Posterior cingulate gyrus (tissue), 11 donors: Measurements from ENCODE around the gene CCM2.
"Not testable (repeated sequence)": the region's sequence is repeated elsewhere in the genome, so short reads cannot be mapped to it uniquely, and the experiment has no call there.

Source experiments
- DNase-seq, 10 donors: peaks; one replicate each; pipeline versions ENCODE4 v3.0.0 to v3.0.0-alpha.2; 2020 to 2021; ENCODE audit warnings: mixed read lengths in 3 of 10
- intact Hi-C: fragments of 100-400 bp; cut with DNase I; formaldehyde crosslinking; loops from one replicate; pipeline ENCODE4 v1.15.1; 2023

Gene CCM2

GRCh38 chr7:44994877-44995554 lies 5.0 kb upstream of the CCM2 start:
- intact Hi-C loops = loop anchor here (5.0 kb wide), 1 partner anchor 108 kb away; the partner anchor contains the start of gene PURB
- DNase-seq = no peak

DNA sequence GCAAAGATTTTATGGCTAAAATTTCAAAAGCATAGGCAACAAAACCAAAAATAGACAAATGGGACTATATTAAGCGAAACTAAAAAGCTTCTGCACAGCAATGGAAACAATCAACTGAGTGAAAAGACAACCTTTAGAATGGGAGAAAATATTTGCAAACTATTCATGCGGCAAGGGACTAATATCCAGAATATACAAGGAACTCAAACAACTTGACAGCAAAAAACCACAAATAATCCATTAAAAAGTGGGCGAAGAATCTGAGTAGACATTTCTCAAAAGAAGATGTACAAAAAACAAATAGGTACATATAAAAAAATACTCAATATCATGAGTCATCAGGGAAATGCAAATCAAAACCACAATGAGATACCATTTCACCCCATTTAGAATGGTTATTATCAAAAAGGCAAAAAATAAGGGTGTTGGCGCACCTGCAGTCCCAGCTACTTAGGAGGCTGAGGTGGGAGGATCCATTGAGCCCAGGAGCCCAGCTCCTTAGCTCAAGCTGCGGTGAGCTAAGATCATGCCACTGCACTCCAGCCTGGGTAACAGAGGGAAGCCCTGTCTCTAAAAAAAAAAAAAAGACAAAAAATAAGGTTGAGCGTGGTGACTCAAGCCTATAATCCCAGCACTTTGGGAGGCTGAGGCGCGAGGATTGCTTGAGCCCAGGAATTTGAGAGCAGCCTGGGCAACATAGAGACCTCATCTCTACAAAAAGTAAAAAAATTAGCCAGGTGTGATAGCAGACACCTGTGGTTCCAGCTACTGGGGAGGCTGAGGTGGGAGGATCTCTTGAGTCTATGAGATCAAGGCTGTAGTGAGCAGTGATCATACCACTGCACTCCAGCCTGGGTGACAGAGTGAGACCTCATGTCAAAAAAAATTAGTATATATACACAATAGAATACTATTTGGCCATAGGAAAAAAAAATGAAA lies 4.2 kb upstream of the CCM2 start:
- intact Hi-C loops = loop anchor here (5.0 kb wide), 1 partner anchor 109 kb away; the partner anchor contains the start of gene PURB
- no peak for DNase-seq

DNA sequence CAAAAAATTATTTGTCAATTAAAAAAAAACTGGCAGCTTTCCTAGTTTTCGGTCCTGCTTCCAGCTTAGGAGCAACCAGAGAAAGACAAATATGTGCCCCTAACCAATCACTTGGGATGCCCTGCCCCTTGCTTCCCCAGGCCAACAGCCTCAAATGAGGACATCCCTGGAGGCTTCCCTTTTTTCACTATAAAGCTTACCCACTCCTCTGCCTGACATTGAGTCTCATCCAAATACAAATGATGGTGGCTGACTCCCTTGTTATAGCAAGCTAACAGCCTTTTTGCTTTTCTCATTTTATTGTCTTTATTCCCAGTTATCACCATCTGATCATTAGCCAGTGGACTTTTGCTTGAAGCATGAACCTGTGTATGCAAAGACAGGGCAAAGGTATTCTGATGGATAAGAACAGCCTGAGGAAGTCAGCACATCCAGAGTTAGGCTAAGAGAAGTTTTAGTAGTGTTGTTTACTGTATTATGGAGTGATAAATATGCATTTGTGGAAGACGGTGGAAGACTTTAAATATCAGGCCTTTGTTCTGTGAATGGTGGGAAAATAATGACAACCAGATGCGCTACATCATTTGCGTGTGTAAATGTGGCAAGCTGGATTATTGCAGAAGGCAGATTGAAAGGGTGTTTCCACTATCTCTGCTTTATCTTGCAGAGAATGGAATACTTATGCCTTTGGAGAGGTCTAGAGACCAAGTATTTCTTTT lies 1.7 kb upstream of the CCM2 start:
- intact Hi-C loops = loop anchor here (5.0 kb wide), 1 partner anchor 111 kb away; the partner anchor contains the start of gene PURB
- DNase-seq = peak in 1 of 10 donors; percentile 8

- intact Hi-C loops = loop anchor here (2.0 to 5.0 kb wide), 4 partner anchors 13 to 113 kb away; partner anchors contain the start of genes NACAD, PURB and TBRG4
- DNase-seq = peak; percentile 96 to 100 (median 99)
Measured at GRCh38 chr7:44999245-45000092, 532 bp upstream of the CCM2 start.

- DNase-seq = no peak
- intact Hi-C loops = loop anchor here (2.0 to 5.0 kb wide), 3 partner anchors 14 to 111 kb away; partner anchors contain the start of genes NACAD and TBRG4
Measured at GRCh38 chr7:45001138-45001694, 1.2 kb downstream of the CCM2 start.

DNA sequence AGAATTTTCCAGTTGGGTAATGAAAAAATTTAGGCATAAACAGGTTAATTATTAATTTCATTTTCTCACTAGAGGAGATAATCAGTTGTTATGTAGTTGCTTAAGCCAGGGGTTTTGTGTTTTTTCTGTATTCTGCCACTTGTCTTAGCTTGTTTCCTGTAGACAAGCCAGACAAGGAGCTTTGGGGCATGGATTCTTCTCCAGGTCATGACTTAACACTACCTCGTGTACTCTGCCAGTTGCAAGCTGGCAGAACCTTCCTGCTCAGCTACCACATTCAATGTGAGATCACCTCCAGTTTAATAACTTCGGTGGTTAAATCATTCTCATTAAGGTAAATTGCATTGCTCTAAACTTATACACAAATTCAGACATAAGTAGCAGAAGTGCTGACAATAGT lies 1.8 kb downstream of the CCM2 start:
- intact Hi-C loops = loop anchor here (2.0 to 5.0 kb wide), 3 partner anchors 15 to 110 kb away; partner anchors contain the start of genes NACAD and TBRG4
- no peak for DNase-seq

GRCh38 chr7:45003789-45004188 lies 3.8 kb downstream of the CCM2 start:
- no peak for DNase-seq
- intact Hi-C loops = loop anchor here (5.0 kb wide), 2 partner anchors 84 to 109 kb away; partner anchors contain the start of genes NACAD and TBRG4

DNA sequence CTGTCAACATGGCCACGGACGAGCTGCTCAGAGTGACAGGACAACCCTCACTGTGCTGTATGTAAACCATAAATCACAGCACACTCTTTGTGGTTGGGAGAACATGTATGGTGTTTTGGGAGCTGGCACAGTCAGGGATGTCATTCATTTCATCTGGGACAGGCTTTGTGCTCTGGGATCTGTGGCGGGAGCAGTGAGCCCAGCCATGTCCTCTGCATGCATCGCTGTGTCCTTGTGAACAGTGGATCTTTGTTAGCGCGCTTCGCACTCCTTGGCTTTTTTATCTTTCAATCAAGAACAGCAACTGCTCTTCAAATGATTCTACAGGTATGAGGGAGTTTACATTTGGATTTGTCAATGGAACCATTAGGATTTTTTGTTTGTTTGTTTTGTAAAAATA lies 7.1 kb downstream of the CCM2 start:
- intact Hi-C loops = no loop called here
- DNase-seq = peak in 3 of 10 donors; percentile 37 to 87 (median 47)

GRCh38 chr7:45007571-45008328 lies 7.7 kb downstream of the CCM2 start:
- no peak for DNase-seq
- intact Hi-C loops = no loop called here

- DNase-seq = no peak
- intact Hi-C loops = no loop called here
Measured at GRCh38 chr7:45013465-45013967, 13.5 kb downstream of the CCM2 start.

DNA sequence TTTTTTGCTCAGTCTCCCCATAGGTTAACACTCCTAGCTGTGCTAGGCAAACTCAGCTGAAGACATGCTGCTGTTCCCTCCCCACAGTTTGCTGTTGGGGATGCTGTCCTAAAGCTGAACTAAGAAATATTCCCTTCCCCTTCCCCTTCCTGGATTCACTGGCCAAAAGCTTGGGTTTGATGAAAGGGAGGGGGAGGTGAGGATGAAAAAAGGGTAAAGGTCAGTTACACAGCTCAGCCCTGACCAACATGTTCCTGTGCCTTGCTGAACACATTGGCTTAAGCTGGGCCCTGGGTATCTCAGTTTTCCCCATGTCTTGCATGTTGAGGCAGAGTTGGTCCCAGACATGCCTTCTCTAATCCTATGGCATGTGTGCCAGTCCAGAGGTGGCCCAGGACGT lies 15.3 kb downstream of the CCM2 start:
- intact Hi-C loops = no loop called here
- no peak for DNase-seq

GRCh38 chr7:45017253-45017652 lies 17.3 kb downstream of the CCM2 start:
- intact Hi-C loops = no loop called here
- no peak for DNase-seq

DNA sequence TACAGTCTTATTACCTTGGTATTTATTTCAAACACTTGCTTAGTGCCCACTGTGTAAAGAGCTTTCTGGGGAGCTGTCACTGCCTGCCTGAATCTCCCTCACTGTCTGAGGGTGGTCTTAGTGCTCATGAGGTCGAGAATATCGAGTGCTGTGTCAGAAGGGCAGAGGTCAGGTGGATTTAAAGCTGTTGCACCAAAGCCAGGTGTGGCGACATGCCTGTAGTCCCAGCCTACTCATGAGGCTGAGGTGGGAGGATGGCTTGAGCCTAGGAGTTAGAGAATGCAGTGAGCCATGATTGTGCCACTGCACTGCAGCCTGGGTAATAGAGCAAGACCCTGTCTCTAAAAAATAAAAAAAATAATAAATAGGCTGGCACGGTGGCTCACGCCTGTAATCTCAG lies 20.9 kb downstream of the CCM2 start:
- intact Hi-C loops = no loop called here
- DNase-seq = no peak

DNA sequence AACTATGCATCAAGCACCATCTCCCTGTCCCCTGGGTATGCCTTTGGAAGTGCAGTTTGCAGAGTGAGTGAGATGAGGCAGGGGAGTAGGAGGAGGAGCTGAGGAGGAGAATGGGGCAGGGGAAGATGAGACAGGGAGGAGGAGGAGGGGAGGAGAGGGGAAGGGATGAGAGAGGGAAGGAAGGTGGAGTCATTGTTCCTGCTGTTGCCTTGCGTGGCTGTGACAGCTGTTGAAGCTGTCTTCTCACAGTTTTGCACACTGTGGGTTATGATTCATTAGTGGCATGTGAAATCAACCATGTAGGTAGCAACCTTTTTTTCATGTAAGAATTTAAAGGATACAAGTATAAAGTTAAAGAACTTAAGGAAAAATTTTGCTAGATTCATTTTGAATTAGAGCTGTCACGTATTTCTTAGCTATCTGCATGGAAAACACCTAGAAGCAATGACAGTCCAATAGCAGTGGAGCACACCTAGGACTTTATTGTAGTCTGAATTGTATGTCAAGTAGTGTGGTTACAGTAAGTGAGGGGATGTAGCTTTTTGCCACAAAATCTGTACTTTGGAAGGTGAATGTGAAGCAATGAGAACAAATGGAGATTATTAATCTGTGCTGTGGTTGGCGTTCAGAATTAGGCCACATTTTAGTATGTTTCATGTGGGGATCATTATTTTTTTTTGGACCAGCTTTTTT lies 21.7 kb downstream of the CCM2 start:
- intact Hi-C loops = no loop called here
- no peak for DNase-seq

- no peak for DNase-seq
- intact Hi-C loops = no loop called here
Measured at GRCh38 chr7:45024126-45024744, 24.2 kb downstream of the CCM2 start.

DNA sequence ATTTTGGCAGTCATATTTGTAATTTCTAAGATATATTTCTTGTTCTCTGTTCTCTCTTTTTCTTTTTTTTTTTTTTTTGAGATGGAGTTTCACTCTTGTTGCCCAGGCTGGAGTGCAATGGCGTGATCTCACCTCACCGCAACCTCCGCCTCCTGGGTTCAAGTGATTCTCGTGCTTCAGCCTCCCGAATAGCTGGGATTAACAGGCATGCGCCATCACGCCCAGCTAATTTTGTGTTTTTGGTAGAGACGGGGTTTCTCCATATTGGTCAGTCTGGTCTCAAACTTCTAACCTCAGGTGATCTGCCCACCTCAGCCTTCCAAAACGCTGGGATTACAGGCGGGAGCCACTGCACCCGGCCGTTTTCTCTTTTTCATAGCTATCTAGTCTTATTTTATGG lies 25.5 kb downstream of the CCM2 start:
- intact Hi-C loops, DNase-seq: not testable (repeated sequence)

DNA sequence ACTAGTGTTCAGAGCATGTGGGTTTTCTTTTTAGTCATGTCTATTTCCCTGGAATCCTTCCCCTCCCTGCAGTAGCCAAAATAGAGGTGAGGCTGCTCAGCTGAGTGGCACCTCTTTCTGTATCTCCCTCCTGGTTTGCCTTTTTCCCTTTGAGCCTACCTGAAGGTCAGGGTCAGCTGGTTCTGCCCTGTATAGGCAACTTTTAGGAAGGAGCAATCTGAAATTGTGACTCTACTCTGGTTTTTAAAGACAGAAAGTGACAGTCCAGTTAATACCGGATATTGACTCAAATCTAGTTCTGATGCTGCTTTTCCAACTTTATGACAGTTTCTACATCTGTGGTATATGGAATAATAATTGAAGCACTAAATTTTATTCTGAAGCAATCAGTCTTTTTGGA lies 26.0 kb downstream of the CCM2 start:
- DNase-seq = no peak
- intact Hi-C loops = no loop called here
